Astrocyte of the cerebellum (primary cell): Measurements from ENCODE around the gene RGPD4.
"Not testable (repeated sequence)": the region's sequence is repeated elsewhere in the genome, so short reads cannot be mapped to it uniquely, and the experiment has no call there.

Experiments
- DNase-seq: peaks from one replicate; pipeline ENCODE4 v3.0.0-alpha.2; 2011; ENCODE audit warnings: low read depth
- H3K4me3 ChIP-seq: 2 replicates; pipeline ENCODE4 v1.5.1; 2011; ENCODE audit warnings: mild to moderate bottlenecking, low read depth, low read length, moderate library complexity
- CTCF ChIP-seq: IDR thresholded peaks from 2 replicates; pipeline ENCODE4 v1.5.1; 2012; ENCODE audit warnings: low read length, low read depth, moderate library complexity, mild to moderate bottlenecking; ENCODE audit errors: missing control alignments
- in situ Hi-C: cut with HindIII; loops from 2 replicates; pipeline ENCODE4 v1.10.0; 2017; ENCODE audit warnings: low sequenced_read_pairs

RGPD4 gene

DNA sequence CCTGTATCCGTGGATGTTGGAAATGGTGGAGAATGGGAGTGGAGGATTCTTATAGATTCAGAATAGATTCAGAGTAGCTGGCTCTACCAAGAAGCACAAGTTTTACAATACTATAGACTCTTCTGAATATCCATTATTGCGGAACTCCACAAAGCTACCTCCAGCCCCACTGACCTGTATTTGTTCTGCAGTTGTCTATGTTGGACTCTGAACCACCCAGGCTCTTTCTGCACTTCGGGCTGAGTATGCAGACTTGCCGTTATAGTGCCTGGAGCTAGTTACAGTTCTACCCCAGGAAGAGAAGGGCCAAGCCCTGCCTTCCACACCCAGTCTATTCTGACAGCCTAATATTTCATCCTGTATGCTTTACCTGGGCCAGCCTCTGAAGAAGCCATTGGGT is 4.4 kb upstream of the RGPD4 start:
- in situ Hi-C loops = no loop called here
- no peak for DNase-seq

GRCh38 chr2:107824451-107825205 is 2.1 kb upstream of the RGPD4 start:
- no peak for TF ChIP-seq CTCF
- in situ Hi-C loops = no loop called here
- H3K4me3 ChIP-seq = no peak overlapping the region
- no peak for DNase-seq

More for the DNA sequence above, 4.4 kb upstream of the RGPD4 start:
- TF ChIP-seq CTCF = no peak
- H3K4me3 ChIP-seq = no peak overlapping the region

DNA sequence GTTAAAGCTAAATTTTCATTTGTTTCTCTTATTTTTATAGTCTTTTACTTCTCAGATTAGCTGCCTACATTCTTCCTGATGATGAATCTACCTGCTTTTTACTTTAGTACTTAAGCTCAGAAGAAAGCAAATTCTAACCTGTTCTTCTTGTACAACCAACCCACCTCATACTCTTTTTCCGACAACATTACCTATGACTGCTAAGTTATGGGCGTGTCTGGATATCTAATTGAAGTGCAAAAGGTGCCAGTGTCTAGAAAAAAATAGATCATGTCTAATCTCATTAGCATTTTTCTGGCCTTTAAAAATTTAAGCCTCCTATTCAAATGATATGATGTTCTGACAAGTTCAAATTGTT is 1.5 kb upstream of the RGPD4 start:
- no peak for DNase-seq
- in situ Hi-C loops = no loop called here
- no peak for TF ChIP-seq CTCF
- no peak overlapping the region for H3K4me3 ChIP-seq

DNA sequence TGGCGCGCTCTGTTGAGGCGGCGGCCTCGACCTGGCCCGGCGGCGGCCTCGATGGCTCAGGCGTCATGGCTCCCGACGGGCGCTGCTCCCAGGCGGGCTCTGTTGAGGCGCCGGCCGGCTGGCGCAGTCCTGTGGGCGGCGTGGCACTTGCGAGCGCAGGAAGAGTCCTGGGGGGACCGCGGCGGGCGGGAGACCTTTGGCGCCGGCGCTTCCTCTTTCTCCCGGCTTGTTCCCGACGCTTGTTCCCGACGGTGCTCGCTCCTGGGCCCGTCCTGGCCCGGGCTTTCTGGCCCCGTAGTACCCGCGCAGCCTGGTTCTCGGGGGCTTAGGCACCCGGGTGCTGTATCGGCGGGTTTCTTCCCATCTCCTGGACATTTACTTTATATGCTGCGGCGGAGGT is 2.8 kb downstream of the RGPD4 start:
- DNase-seq, in situ Hi-C loops, H3K4me3 ChIP-seq: not testable (repeated sequence)

GRCh38 chr2:107833152-107833551 is 6.5 kb downstream of the RGPD4 start:
- DNase-seq, H3K4me3 ChIP-seq, in situ Hi-C loops: not testable (repeated sequence)

- DNase-seq, H3K4me3 ChIP-seq, in situ Hi-C loops: not testable (repeated sequence)
Measured at GRCh38 chr2:107833618-107834017, 6.9 kb downstream of the RGPD4 start.

GRCh38 chr2:107916121-107916520 is 89.4 kb downstream of the RGPD4 start:
- in situ Hi-C loops, H3K4me3 ChIP-seq, DNase-seq: not testable (repeated sequence)

DNA sequence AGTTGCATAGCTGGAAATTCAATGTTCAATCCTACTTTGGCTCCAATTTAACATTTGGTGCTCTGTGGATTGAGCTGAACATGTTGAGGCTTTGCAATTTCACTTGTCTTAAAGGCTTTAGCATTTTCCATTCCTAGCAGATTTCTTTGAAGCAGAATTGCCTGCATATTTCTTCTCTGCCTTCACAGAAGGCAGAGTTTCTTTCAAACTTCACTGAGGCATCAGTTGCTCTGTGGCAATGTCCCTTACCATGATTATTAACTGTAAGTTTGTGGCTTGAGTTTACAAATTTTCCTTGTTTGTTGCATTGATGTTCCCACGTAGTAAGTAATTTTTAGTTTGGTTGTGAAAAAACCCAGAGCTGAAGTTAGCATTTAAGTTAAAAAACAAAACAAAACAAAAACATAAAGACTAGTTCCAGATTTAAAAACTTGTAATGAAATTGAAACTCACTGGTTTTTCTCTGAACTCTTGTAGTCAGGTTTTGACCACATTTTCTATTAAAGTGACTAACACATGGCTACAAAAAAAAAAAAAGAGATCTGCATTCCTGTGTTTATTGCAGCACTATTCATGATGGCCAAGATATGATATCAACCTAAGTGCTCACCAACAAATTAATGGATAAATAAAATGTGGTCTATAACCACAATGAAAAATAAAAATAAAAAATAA is 90.1 kb downstream of the RGPD4 start:
- DNase-seq, H3K4me3 ChIP-seq, in situ Hi-C loops: not testable (repeated sequence)

DNA sequence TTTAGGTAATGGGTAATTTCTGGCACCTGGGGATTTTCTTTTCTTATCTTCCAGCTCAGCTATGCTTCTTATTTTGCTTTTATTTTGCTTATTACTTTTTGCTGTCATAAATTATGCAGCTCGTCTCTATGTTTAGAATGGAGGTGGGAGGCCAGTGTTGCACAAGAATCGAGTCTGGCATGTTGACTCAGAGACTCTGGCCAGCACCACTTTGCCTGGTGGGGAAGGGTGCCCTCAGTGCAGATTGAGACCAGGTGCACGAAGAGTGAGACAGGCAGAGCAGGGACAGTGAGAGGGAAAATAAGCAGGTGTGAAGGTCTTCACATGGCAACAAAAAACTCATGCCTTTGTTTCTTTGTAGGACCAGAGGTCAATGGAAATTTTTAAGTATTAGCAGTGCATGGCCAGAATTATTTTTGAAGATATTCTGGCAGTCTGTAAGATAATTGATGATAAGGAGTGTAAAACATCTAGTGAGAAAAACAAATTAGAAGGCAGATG is 100.4 kb downstream of the RGPD4 start:
- in situ Hi-C loops = loop anchor here (25.0 kb wide), 1 partner anchor 1290 kb away; no protein-coding TSS in a partner anchor

More for the DNA sequence above, 100.4 kb downstream of the RGPD4 start:
- TF ChIP-seq CTCF = no peak
- no peak for DNase-seq
- H3K4me3 ChIP-seq = no peak overlapping the region
